AG09309 (cell line): ENCODE data around the gene LRP2.

ENCODE experiments used
- DNase-seq: peaks from one replicate; pipeline ENCODE4 v3.0.0-alpha.2; 2010; ENCODE audit warnings: low read depth
- H3K4me3 ChIP-seq: 2 replicates; pipeline ENCODE4 v1.5.1; 2011; ENCODE audit warnings: mild to moderate bottlenecking, low read depth, low read length, moderate library complexity; ENCODE audit not compliant: control insufficient read depth
- CTCF ChIP-seq: IDR thresholded peaks from 2 replicates; pipeline ENCODE4 v1.5.1; 2011; ENCODE audit warnings: mild to moderate bottlenecking, low read depth, low read length, inconsistent platforms; ENCODE audit not compliant: insufficient read depth, control insufficient read depth; ENCODE audit errors: missing control alignments

LRP2 gene

DNA sequence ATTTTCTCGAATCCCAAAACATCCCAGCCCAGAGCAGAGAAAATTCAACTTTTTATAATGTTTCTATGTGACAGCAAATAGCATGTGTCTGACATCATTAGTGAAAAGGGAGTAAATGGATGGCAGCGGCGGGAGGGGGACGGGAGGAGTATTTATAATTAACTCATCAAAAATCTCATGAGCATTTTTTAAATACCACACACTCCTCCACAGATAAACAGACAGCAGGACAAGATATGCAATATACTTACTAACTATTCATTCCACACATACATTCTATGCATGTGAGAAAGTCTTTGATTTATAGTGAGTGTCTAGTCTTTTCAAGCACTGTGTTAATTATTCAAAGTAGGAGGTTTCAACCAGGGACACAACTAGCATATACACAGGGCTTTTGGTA, 107.6 kb downstream of the LRP2 start:
- no peak for DNase-seq
- TF ChIP-seq CTCF: no peak
- H3K4me3 ChIP-seq: no peak overlapping the region

DNA sequence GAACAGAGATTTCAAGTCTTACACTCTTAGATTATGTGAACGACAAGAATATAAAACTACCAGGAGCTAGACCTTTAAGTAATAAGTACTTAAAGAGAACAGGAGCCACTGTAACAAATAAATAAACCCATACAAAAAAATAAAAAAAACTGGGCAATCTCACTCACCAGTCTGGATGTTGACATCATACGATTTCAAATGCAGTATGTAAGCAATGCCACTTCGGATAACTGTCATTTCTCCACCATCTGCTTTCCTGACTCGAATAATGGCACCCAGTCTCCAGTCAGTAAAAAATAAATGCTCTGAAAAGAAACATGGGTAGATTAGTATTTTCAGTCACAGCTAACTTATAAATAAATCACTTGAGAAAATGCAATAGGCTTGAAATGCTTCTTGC, 115.1 kb downstream of the LRP2 start:
- no peak for TF ChIP-seq CTCF
- DNase-seq: no peak
- H3K4me3 ChIP-seq: no peak overlapping the region

- no peak overlapping the region for H3K4me3 ChIP-seq
- no peak for TF ChIP-seq CTCF
- DNase-seq: no peak
Observed at GRCh38 chr2:169240405-169240804, 121.9 kb downstream of the LRP2 start.

- no peak overlapping the region for H3K4me3 ChIP-seq
- no peak for DNase-seq
- no peak for TF ChIP-seq CTCF
Observed at GRCh38 chr2:169237939-169238338, 124.4 kb downstream of the LRP2 start.

DNA sequence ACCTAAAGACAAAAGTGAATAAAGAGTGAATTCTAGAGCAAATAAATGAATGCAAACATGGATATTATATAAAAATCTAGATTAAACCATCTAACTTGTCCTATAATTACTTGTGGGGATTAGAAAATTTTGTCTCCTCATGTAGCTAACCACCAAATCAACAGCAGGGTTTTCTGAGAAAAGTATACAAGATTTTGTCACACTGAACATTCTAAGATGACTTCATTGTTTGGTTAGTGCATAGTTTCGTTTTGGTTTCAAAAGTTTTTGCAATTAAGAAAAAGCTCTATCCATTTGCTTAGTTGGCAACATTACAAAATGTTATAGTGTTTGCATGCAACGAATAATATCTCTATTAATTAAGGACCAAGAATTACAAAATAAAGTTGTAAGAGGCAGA, 125.0 kb downstream of the LRP2 start:
- DNase-seq: no peak
- no peak for TF ChIP-seq CTCF
- H3K4me3 ChIP-seq: no peak overlapping the region

GRCh38 chr2:169232551-169233154, 129.7 kb downstream of the LRP2 start:
- no peak for TF ChIP-seq CTCF
- DNase-seq: no peak
- H3K4me3 ChIP-seq: no peak overlapping the region

DNA sequence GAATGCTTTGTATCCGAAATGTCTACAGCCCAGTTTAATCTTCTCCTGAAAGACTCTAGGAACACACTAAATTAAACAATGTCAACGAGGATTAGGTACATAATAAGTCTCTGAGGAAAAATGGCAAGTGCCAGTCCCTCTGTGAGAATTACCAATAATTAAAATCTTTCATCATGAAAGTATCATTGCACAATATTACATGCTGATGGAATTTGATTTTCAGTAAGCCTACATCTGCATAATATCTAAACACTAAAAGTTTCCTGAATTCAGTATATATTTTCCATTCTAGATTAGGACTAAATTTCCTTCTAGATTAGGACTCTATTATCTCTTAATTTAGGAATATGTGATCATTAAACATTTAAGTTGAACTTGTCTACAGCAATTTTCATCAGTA, 132.1 kb downstream of the LRP2 start:
- no peak overlapping the region for H3K4me3 ChIP-seq
- no peak for TF ChIP-seq CTCF
- DNase-seq: no peak
